ENCODE data around the gene MINK1.
"Not testable (repeated sequence)": the region's sequence is repeated elsewhere in the genome, so short reads cannot be mapped to it uniquely, and the experiment has no call there.

DNA sequence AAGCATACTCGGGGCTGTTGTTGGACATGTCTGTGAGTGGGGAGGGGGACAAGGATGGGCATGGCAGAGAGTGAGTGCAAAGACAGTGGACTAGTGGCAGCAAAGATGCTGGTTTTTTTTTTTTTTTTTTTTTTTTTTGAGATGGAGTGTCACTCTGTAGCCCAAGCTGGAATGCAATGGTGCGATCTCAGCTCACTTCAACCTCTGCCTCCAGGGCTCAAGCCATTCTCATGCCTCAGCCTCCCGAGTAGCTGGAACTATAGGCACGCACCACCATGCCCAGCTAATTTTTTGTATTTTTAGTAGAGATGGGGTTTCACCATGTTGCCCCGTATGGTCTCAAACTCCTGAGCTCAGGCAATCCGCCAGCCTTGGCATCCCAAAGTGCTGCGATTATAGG is 24.2 kb downstream of the MINK1 start:
- not testable (repeated sequence) for TF ChIP-seq HINFP (CRISPR knock-in tag; IDR thresholded peaks at IDR 0.05; ENCODE audit: low read depth); FOXM1 (CRISPR knock-in tag; IDR thresholded peaks at IDR 0.05); SAFB2 (CRISPR knock-in tag; IDR thresholded peaks at IDR 0.05; ENCODE audit: borderline replicate concordance, low read depth); EZH2 (conservative IDR thresholded peaks at IDR 0.05; ENCODE audit: low read depth, low read length); CHD2 (IDR thresholded peaks at IDR 0.05; ENCODE audit: low read depth, low read length); ZNF282 (IDR thresholded peaks at IDR 0.05; ENCODE audit: partially characterized antibody); PITX1 (CRISPR knock-in tag; IDR thresholded peaks at IDR 0.05); ZBTB1 (CRISPR knock-in tag; IDR thresholded peaks at IDR 0.05; ENCODE audit: borderline replicate concordance); POLR2AphosphoS5 (IDR thresholded peaks at IDR 0.05; ENCODE audit: low read depth, low read length); KLF16 (CRISPR knock-in tag; IDR thresholded peaks at IDR 0.05)
- TF ChIP-seq, protein P1, sequence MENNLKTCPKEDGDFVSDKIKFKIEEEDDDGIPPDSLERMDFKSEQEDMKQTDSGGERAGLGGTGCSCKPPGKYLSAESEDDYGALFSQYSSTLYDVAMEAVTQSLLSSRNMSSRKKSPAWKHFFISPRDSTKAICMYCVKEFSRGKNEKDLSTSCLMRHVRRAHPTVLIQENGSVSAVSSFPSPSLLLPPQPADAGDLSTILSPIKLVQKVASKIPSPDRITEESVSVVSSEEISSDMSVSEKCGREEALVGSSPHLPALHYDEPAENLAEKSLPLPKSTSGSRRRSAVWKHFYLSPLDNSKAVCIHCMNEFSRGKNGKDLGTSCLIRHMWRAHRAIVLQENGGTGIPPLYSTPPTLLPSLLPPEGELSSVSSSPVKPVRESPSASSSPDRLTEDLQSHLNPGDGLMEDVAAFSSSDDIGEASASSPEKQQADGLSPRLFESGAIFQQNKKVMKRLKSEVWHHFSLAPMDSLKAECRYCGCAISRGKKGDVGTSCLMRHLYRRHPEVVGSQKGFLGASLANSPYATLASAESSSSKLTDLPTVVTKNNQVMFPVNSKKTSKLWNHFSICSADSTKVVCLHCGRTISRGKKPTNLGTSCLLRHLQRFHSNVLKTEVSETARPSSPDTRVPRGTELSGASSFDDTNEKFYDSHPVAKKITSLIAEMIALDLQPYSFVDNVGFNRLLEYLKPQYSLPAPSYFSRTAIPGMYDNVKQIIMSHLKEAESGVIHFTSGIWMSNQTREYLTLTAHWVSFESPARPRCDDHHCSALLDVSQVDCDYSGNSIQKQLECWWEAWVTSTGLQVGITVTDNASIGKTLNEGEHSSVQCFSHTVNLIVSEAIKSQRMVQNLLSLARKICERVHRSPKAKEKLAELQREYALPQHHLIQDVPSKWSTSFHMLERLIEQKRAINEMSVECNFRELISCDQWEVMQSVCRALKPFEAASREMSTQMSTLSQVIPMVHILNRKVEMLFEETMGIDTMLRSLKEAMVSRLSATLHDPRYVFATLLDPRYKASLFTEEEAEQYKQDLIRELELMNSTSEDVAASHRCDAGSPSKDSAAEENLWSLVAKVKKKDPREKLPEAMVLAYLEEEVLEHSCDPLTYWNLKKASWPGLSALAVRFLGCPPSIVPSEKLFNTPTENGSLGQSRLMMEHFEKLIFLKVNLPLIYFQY (CRISPR knock-in tag; IDR thresholded peaks at IDR 0.05; ENCODE audit: borderline replicate concordance) = not testable (repeated sequence)
- TF ChIP-seq, protein P2, sequence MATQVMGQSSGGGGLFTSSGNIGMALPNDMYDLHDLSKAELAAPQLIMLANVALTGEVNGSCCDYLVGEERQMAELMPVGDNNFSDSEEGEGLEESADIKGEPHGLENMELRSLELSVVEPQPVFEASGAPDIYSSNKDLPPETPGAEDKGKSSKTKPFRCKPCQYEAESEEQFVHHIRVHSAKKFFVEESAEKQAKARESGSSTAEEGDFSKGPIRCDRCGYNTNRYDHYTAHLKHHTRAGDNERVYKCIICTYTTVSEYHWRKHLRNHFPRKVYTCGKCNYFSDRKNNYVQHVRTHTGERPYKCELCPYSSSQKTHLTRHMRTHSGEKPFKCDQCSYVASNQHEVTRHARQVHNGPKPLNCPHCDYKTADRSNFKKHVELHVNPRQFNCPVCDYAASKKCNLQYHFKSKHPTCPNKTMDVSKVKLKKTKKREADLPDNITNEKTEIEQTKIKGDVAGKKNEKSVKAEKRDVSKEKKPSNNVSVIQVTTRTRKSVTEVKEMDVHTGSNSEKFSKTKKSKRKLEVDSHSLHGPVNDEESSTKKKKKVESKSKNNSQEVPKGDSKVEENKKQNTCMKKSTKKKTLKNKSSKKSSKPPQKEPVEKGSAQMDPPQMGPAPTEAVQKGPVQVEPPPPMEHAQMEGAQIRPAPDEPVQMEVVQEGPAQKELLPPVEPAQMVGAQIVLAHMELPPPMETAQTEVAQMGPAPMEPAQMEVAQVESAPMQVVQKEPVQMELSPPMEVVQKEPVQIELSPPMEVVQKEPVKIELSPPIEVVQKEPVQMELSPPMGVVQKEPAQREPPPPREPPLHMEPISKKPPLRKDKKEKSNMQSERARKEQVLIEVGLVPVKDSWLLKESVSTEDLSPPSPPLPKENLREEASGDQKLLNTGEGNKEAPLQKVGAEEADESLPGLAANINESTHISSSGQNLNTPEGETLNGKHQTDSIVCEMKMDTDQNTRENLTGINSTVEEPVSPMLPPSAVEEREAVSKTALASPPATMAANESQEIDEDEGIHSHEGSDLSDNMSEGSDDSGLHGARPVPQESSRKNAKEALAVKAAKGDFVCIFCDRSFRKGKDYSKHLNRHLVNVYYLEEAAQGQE (IDR thresholded peaks at IDR 0.05; ENCODE audit: borderline replicate concordance in 1 of 2, low read depth in 1 of 2, low read length in 2 of 2) = not testable (repeated sequence)
- TF ChIP-seq, protein P3, sequence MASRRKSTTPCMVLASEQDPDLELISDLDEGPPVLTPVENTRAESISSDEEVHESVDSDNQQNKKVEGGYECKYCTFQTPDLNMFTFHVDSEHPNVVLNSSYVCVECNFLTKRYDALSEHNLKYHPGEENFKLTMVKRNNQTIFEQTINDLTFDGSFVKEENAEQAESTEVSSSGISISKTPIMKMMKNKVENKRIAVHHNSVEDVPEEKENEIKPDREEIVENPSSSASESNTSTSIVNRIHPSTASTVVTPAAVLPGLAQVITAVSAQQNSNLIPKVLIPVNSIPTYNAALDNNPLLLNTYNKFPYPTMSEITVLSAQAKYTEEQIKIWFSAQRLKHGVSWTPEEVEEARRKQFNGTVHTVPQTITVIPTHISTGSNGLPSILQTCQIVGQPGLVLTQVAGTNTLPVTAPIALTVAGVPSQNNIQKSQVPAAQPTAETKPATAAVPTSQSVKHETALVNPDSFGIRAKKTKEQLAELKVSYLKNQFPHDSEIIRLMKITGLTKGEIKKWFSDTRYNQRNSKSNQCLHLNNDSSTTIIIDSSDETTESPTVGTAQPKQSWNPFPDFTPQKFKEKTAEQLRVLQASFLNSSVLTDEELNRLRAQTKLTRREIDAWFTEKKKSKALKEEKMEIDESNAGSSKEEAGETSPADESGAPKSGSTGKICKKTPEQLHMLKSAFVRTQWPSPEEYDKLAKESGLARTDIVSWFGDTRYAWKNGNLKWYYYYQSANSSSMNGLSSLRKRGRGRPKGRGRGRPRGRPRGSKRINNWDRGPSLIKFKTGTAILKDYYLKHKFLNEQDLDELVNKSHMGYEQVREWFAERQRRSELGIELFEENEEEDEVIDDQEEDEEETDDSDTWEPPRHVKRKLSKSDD (CRISPR knock-in tag; IDR thresholded peaks at IDR 0.05; ENCODE audit: low read depth) = not testable (repeated sequence)
- TF ChIP-seq, protein P4, sequence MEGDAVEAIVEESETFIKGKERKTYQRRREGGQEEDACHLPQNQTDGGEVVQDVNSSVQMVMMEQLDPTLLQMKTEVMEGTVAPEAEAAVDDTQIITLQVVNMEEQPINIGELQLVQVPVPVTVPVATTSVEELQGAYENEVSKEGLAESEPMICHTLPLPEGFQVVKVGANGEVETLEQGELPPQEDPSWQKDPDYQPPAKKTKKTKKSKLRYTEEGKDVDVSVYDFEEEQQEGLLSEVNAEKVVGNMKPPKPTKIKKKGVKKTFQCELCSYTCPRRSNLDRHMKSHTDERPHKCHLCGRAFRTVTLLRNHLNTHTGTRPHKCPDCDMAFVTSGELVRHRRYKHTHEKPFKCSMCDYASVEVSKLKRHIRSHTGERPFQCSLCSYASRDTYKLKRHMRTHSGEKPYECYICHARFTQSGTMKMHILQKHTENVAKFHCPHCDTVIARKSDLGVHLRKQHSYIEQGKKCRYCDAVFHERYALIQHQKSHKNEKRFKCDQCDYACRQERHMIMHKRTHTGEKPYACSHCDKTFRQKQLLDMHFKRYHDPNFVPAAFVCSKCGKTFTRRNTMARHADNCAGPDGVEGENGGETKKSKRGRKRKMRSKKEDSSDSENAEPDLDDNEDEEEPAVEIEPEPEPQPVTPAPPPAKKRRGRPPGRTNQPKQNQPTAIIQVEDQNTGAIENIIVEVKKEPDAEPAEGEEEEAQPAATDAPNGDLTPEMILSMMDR (CRISPR knock-in tag; IDR thresholded peaks at IDR 0.05) = not testable (repeated sequence)
